HEK293 (cell line): ENCODE data around the gene KLHDC9.

Experiments used
- KLF9 ChIP-seq: fragments of 450-650 bp; formaldehyde crosslinking; IDR thresholded peaks from 2 replicates; pipeline ENCODE4 v1.5.1; 2016; ENCODE audit warnings: missing biosample characterization, missing genetic modification characterization, low read depth
- OVOL3 ChIP-seq: fragments of 450-650 bp; formaldehyde crosslinking; IDR thresholded peaks from 2 replicates; pipeline ENCODE4 v1.5.1; 2016; ENCODE audit warnings: missing biosample characterization, missing genetic modification characterization
- PRDM1 ChIP-seq: fragments of 450-650 bp; formaldehyde crosslinking; IDR thresholded peaks from 2 replicates; pipeline ENCODE4; 2016; ENCODE audit warnings: missing biosample characterization, missing genetic modification characterization
- SCRT1 ChIP-seq: fragments of 450-650 bp; formaldehyde crosslinking; IDR thresholded peaks from 2 replicates; pipeline ENCODE4 v1.5.1; 2016; ENCODE audit warnings: missing biosample characterization, missing genetic modification characterization, borderline replicate concordance
- ZBTB17 ChIP-seq: fragments of 450-650 bp; formaldehyde crosslinking; IDR thresholded peaks from 2 replicates; pipeline ENCODE4 v1.5.1; 2016; ENCODE audit warnings: missing biosample characterization, missing genetic modification characterization
- ZNF10 ChIP-seq: fragments of 450-650 bp; formaldehyde crosslinking; IDR thresholded peaks from 2 replicates; pipeline ENCODE4 v1.5.1; 2017; ENCODE audit warnings: missing biosample characterization, missing genetic modification characterization
- ZNF24 ChIP-seq: fragments of 450-650 bp; formaldehyde crosslinking; IDR thresholded peaks from 2 replicates; pipeline ENCODE4 v1.5.1; 2016; ENCODE audit warnings: missing biosample characterization, missing genetic modification characterization
- ZNF335 ChIP-seq: fragments of 450-650 bp; formaldehyde crosslinking; conservative IDR thresholded peaks from 2 replicates; pipeline ENCODE4 v1.5.1; 2016; ENCODE audit warnings: missing biosample characterization, missing genetic modification characterization
- ZNF391 ChIP-seq: fragments of 450-650 bp; formaldehyde crosslinking; IDR thresholded peaks from 2 replicates; pipeline ENCODE4 v1.5.1; 2016; ENCODE audit warnings: low read depth, missing biosample characterization, missing genetic modification characterization, borderline replicate concordance
- ZNF423 ChIP-seq: fragments of 450-650 bp; formaldehyde crosslinking; IDR thresholded peaks from 2 replicates; pipeline ENCODE4 v1.5.1; 2016; ENCODE audit warnings: missing biosample characterization, missing genetic modification characterization
- ZNF521 ChIP-seq: fragments of 450-650 bp; formaldehyde crosslinking; IDR thresholded peaks from 2 replicates; pipeline ENCODE4 v1.5.1; 2017; ENCODE audit warnings: missing biosample characterization, mild to moderate bottlenecking, missing genetic modification characterization
- ZNF785 ChIP-seq: fragments of 450-650 bp; formaldehyde crosslinking; IDR thresholded peaks from 2 replicates; pipeline ENCODE4 v1.5.1; 2016; ENCODE audit warnings: missing biosample characterization, missing genetic modification characterization
- TF ChIP-seq, protein P1 (sequence below): fragments of 450-650 bp; formaldehyde crosslinking; IDR thresholded peaks from 2 replicates; pipeline ENCODE4 v1.5.1; 2016; ENCODE audit warnings: missing biosample characterization, missing genetic modification characterization
- TF ChIP-seq, protein P2 (sequence below): fragments of 450-650 bp; formaldehyde crosslinking; IDR thresholded peaks from 2 replicates; pipeline ENCODE4 v1.5.1; 2016; ENCODE audit warnings: missing biosample characterization, missing genetic modification characterization
- TF ChIP-seq, protein P3 (sequence below): fragments of 450-650 bp; formaldehyde crosslinking; IDR thresholded peaks from 2 replicates; pipeline ENCODE4 v1.5.1; 2016; ENCODE audit warnings: missing biosample characterization, missing genetic modification characterization
- TF ChIP-seq, protein P4 (sequence below): fragments of 450-650 bp; formaldehyde crosslinking; IDR thresholded peaks from 2 replicates; pipeline ENCODE4 v1.5.1; 2016; ENCODE audit warnings: missing biosample characterization, missing genetic modification characterization
- TF ChIP-seq, protein P5 (sequence below): fragments of 450-650 bp; formaldehyde crosslinking; IDR thresholded peaks from 2 replicates; pipeline ENCODE4 v1.5.1; 2017; ENCODE audit warnings: missing biosample characterization, missing genetic modification characterization
- TF ChIP-seq, protein P6 (sequence below): fragments of 450-650 bp; formaldehyde crosslinking; IDR thresholded peaks from 2 replicates; pipeline ENCODE4 v1.5.1; 2016; ENCODE audit warnings: missing biosample characterization, missing genetic modification characterization
- TF ChIP-seq, protein P7 (sequence below): fragments of 450-650 bp; formaldehyde crosslinking; IDR thresholded peaks from 2 replicates; pipeline ENCODE4 v1.5.1; 2016; ENCODE audit warnings: missing biosample characterization, missing genetic modification characterization

KLHDC9 gene

DNA sequence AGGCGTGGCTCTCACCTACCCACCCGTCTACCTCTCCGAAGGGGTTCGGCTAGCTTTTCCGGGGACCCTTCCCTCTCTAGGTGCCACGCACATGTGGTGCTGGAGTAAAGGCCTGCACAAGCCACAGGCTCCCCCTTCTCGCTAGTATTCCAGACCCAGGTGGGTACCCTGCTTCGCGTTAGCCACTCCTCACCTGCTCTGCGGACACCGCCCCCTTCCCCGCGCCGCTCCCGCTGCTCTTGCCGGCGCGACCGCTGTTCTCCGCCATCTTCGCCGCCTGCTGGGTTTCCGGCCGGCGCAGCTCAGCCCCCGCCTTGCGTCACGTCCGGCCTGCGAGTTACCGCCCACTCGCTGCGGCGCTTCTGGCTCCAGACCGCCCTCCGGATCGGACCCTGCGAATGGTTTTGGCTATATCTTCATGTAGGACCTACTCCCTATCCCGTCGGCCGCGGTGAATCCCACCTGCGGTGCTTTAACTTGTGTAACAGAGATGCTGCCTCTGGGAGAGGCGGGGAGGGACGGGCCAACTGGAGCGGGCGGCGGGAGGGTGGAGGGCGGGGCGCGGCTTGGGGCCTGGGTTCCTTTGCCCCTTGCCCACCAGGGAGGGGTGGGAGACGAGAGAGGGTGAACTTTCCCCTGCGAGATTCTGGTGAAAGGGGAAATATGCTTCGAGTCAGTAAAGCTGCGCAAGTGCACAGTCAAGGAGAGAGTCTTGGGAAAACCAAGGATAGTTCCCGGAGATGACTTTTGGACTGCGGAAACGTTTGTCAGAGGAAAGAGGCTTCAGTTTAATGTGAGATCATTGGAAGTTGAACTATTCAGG, 19.8 kb downstream of the KLHDC9 start, which contains the start of the genes NIT1 and PFDN2 (continued):
- TF ChIP-seq, protein P1, sequence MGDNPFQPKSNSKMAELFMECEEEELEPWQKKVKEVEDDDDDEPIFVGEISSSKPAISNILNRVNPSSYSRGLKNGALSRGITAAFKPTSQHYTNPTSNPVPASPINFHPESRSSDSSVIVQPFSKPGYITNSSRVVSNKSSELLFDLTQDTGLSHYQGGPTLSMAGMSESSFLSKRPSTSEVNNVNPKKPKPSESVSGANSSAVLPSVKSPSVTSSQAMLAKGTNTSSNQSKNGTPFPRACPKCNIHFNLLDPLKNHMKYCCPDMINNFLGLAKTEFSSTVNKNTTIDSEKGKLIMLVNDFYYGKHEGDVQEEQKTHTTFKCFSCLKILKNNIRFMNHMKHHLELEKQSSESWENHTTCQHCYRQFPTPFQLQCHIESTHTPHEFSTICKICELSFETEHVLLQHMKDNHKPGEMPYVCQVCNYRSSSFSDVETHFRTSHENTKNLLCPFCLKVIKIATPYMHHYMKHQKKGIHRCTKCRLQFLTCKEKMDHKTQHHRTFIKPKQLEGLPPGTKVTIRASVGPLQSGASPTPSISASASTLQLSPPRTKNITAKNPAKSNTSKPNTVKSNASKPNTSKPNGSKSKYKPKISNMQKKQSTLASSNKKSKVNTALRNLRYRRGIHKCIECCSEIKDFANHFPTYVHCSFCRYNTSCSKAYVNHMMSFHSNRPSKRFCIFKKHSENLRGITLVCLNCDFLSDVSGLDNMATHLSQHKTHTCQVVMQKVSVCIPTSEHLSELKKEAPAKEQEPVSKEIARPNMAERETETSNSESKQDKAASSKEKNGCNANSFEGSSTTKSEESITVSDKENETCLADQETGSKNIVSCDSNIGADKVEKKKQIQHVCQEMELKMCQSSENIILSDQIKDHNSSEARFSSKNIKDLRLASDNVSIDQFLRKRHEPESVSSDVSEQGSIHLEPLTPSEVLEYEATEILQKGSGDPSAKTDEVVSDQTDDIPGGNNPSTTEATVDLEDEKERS (tag by site-specific recombination) = no peak
- TF ChIP-seq, protein P2, sequence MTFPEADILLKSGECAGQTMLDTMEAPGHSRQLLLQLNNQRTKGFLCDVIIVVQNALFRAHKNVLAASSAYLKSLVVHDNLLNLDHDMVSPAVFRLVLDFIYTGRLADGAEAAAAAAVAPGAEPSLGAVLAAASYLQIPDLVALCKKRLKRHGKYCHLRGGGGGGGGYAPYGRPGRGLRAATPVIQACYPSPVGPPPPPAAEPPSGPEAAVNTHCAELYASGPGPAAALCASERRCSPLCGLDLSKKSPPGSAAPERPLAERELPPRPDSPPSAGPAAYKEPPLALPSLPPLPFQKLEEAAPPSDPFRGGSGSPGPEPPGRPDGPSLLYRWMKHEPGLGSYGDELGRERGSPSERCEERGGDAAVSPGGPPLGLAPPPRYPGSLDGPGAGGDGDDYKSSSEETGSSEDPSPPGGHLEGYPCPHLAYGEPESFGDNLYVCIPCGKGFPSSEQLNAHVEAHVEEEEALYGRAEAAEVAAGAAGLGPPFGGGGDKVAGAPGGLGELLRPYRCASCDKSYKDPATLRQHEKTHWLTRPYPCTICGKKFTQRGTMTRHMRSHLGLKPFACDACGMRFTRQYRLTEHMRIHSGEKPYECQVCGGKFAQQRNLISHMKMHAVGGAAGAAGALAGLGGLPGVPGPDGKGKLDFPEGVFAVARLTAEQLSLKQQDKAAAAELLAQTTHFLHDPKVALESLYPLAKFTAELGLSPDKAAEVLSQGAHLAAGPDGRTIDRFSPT = peak; percentile 85
- TF ChIP-seq, protein P3, sequence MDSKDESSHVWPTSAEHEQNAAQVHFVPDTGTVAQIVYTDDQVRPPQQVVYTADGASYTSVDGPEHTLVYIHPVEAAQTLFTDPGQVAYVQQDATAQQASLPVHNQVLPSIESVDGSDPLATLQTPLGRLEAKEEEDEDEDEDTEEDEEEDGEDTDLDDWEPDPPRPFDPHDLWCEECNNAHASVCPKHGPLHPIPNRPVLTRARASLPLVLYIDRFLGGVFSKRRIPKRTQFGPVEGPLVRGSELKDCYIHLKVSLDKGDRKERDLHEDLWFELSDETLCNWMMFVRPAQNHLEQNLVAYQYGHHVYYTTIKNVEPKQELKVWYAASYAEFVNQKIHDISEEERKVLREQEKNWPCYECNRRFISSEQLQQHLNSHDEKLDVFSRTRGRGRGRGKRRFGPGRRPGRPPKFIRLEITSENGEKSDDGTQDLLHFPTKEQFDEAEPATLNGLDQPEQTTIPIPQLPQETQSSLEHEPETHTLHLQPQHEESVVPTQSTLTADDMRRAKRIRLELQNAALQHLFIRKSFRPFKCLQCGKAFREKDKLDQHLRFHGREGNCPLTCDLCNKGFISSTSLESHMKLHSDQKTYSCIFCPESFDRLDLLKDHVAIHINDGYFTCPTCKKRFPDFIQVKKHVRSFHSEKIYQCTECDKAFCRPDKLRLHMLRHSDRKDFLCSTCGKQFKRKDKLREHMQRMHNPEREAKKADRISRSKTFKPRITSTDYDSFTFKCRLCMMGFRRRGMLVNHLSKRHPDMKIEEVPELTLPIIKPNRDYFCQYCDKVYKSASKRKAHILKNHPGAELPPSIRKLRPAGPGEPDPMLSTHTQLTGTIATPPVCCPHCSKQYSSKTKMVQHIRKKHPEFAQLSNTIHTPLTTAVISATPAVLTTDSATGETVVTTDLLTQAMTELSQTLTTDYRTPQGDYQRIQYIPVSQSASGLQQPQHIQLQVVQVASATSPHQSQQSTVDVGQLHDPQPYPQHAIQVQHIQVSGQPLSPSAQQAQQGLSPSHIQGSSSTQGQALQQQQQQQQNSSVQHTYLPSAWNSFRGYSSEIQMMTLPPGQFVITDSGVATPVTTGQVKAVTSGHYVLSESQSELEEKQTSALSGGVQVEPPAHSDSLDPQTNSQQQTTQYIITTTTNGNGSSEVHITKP (tag by site-specific recombination) = peak; percentile 92
- no peak for TF ChIP-seq ZNF521
- TF ChIP-seq, protein P4, sequence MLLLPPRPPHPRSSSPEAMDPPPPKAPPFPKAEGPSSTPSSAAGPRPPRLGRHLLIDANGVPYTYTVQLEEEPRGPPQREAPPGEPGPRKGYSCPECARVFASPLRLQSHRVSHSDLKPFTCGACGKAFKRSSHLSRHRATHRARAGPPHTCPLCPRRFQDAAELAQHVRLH (tag by site-specific recombination) = peak; percentile 97
- TF ChIP-seq ZNF10 = peak; percentile 49; the same call in 1 of the 2 replicates
- no peak for TF ChIP-seq ZNF785 (tag by site-specific recombination)
- TF ChIP-seq ZNF24 (tag by site-specific recombination) = peak; percentile 60; the same call in 1 of the 2 replicates
- TF ChIP-seq, protein P5, sequence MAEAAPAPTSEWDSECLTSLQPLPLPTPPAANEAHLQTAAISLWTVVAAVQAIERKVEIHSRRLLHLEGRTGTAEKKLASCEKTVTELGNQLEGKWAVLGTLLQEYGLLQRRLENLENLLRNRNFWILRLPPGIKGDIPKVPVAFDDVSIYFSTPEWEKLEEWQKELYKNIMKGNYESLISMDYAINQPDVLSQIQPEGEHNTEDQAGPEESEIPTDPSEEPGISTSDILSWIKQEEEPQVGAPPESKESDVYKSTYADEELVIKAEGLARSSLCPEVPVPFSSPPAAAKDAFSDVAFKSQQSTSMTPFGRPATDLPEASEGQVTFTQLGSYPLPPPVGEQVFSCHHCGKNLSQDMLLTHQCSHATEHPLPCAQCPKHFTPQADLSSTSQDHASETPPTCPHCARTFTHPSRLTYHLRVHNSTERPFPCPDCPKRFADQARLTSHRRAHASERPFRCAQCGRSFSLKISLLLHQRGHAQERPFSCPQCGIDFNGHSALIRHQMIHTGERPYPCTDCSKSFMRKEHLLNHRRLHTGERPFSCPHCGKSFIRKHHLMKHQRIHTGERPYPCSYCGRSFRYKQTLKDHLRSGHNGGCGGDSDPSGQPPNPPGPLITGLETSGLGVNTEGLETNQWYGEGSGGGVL (tag by site-specific recombination) = no peak; the same call in 1 of the 2 replicates
- TF ChIP-seq KLF9 (tag by site-specific recombination) = peak; percentile 96
- peak; percentile 92 for TF ChIP-seq PRDM1 (tag by site-specific recombination)
- TF ChIP-seq ZNF423 (tag by site-specific recombination) = peak; percentile 65; the same call in 1 of the 2 replicates
- TF ChIP-seq ZNF391 (tag by site-specific recombination) = peak; percentile 90; the same call in 1 of the 2 replicates
- TF ChIP-seq SCRT1 (tag by site-specific recombination) = no peak
- TF ChIP-seq, protein P6, sequence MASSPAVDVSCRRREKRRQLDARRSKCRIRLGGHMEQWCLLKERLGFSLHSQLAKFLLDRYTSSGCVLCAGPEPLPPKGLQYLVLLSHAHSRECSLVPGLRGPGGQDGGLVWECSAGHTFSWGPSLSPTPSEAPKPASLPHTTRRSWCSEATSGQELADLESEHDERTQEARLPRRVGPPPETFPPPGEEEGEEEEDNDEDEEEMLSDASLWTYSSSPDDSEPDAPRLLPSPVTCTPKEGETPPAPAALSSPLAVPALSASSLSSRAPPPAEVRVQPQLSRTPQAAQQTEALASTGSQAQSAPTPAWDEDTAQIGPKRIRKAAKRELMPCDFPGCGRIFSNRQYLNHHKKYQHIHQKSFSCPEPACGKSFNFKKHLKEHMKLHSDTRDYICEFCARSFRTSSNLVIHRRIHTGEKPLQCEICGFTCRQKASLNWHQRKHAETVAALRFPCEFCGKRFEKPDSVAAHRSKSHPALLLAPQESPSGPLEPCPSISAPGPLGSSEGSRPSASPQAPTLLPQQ (tag by site-specific recombination) = peak; percentile 66
- TF ChIP-seq, protein P7, sequence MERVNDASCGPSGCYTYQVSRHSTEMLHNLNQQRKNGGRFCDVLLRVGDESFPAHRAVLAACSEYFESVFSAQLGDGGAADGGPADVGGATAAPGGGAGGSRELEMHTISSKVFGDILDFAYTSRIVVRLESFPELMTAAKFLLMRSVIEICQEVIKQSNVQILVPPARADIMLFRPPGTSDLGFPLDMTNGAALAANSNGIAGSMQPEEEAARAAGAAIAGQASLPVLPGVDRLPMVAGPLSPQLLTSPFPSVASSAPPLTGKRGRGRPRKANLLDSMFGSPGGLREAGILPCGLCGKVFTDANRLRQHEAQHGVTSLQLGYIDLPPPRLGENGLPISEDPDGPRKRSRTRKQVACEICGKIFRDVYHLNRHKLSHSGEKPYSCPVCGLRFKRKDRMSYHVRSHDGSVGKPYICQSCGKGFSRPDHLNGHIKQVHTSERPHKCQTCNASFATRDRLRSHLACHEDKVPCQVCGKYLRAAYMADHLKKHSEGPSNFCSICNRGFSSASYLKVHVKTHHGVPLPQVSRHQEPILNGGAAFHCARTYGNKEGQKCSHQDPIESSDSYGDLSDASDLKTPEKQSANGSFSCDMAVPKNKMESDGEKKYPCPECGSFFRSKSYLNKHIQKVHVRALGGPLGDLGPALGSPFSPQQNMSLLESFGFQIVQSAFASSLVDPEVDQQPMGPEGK (tag by site-specific recombination) = peak; percentile 73
- 0 out of 2 replicates have a peak, but pooled peaks have one; percentile 35 for TF ChIP-seq OVOL3 (tag by site-specific recombination)
- peak; percentile 86 for TF ChIP-seq ZNF335 (tag by site-specific recombination)
- TF ChIP-seq ZBTB17 = peak; percentile 76
- TF ChIP-seq, all 188 proteins: peak for 63
